Activated CD4-positive, CD25-positive, alpha-beta regulatory T cell treated with anti-CD3 and anti-CD28 coated beads, Interleukin-2, amount 50 U/mL, for 24 hours (primary cell): ENCODE results near the gene DNAH7.
"Not testable (repeated sequence)": the region's sequence is repeated elsewhere in the genome, so short reads cannot be mapped to it uniquely, and the experiment has no call there.

Experiments
- ATAC-seq, 2 donors: fragments of 150-1000 bp; cut with Tn5 transposase; one replicate each; pipeline ENCODE4 v1.10.0; 2021; ENCODE audit warnings: mild to moderate bottlenecking in 1 of 2, moderate library complexity in 1 of 2

The DNAH7 gene

DNA sequence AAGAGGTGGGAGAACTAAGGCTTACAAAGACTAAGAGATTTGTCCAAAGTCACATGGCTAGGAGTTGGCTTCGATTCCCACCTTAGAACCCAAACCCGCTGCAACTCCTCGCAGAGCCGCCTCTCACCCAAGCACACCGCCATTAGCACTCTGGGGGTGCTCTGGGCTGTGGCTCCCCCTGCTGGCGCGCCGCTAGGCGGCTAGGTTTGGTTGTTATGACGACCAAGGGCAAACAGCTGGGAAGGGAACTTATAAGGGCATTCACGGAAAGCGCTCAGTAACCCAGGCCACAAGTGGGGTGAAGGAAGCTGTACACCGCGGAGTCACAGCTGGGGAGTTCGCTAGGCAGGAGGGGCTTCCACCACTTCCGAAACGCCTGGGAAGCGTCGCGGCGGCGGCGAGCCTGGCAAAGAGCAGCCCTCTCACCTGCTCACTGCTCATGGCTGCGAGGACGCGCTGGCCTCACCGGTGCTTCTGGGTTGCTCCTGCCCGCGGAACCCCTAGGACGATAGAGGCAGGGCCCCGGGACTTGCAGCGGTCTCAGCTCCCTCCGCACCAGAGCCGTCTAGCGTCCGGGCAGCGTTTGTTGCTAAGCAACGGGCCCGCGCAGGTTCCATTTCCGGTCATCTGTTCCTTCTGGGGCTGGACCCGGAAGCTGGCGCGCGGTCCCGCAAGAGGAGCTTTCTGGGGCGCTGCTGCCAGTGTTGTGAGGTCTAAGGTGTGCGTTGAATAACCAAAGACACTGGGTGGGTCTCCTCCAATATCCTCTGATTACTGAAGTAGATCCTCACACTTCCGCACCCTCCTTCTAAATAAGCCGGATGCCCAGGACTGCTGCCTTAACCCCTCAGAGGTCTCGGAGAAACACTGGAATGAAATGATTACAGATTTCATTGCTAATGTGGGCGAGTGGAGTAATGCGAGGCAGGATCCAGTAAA, at the start of gene DNAH7:
Gene DNAH7 (minus strand): TSS at position 567 of the 939 bp plus-strand sequence. CDS start 126 bp downstream, at position 441.
- peak; percentile 97 for ATAC-seq

DNA sequence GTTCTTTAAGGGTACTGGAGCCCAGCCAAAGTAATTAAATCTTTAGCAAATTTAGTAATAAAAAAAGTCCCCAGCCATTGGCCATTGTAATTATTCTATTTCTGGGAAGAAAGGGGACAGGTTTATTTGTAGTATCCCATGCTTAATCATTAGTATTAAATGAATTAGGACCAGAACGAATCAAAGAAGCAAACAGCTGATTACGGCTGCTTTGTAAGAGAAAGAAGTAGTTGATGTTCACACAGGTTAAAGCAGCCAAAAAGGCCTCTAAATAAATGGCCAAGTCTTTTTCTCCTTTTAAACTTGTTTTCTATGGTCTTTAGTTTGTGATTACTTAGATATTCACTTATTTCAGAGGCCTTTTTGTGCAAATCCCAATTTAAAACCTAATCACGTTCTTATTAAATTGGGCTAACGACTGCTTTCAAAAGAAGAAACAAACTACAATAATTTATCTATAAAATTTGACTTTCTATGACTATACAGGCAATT, 48.6 kb upstream of the DNAH7 start:
- no peak for ATAC-seq

DNA sequence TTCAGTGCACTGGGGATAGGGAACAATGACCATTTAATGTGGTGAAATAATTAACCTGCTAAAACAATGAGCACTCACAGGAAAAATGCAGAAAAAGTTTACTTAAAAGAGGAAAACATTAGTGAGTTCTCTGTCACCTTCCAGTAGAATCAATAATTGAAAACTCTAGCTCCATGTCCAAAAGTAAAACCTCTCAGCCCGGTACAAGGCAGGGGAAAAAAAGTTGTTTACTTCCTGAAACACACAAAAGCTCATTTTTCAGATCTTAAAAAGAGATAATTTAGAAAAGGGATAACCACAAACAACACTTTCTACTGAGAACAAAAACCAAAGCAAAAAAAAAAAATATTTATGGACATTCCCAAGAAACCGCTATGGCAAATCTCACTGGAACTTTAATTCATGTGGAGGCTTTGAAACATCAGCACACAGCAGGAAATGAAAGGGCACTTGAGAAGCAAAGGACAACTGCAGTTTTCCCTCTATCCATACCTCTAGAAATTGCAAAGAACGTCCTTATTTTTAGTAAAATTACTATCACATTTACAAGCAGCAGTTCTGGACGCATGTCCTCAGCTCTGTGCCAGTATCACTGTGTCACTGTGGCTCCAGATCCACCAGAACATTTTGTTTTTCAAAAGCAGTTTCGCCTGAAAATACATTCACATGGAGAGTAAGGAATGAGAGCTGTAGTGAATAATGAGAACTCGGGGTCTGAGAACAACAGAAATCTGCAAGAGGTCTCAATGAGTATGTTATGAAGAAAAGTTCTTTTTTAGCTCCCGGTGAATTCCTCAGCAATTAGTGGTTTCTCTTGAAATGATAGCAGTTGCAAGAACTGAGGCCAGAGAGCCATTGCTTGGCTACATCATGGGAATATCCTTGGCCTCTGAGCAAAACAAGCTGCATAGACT, 44.7 kb upstream of the DNAH7 start:
- ATAC-seq = no peak

DNA sequence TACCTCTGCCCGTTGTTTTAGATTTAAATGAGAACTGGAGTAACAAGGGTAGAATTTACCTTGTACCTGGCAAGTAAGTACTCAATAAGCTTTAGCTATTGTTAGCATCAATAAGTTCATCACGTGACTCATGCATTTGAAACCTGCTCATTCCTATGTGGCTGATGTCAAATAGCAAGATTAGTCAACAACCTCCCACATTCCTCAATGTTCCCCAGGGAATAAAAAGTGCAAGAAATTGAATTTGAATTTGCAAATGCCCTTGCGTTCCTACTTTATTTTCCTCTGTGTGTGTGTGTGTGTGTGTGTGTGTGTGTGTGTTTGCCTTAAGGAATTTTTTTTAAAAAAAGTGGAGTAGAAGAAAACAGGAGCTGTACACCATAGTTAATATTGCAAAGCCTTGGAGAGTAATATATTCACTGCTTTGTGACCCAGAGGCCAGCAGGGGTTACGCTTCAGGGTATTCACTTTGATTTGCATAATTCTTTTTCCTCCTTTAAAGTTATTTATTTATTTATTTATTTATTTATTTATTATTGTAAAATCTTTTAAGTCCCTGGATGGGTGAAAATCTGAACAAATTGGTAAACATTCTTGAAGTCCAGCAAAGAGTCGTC, 43.9 kb upstream of the DNAH7 start:
- ATAC-seq = no peak

DNA sequence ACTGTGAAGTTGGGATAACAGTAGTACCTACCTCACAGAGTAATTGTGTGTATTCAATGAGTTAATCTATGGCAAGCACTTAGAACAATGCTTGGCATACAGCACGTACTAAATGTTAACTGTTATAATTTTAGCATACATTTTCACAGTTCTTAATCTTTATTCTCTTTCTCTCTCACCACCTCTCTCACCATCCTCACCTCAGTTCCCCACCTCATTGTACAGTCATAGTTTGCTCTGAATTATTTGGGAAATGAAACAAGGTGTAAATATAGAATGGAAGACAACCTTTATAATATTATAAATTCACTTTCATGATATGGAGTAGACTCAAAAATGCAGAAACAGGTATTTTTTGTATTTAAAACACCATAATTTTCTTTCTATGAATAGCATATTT, 40.0 kb upstream of the DNAH7 start:
- ATAC-seq = no peak

DNA sequence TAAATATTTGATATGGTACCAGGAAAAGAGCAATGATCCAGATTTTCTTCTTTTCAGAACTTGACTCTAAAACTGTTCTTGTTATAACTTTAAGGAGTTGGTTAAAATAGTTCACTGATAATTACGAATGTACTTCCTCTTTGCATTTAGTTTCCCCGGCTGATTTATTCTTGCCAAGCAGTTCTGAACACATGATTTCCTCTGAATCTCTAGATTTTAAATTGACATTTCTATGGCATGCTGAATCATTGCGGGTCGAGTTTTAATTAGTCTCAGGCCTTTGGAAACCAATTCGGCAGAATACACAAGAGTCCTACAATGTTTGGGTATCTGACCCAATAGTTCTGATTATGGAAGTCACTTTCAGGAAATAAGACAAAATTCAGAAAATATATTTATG, 37.3 kb upstream of the DNAH7 start:
- no peak for ATAC-seq

DNA sequence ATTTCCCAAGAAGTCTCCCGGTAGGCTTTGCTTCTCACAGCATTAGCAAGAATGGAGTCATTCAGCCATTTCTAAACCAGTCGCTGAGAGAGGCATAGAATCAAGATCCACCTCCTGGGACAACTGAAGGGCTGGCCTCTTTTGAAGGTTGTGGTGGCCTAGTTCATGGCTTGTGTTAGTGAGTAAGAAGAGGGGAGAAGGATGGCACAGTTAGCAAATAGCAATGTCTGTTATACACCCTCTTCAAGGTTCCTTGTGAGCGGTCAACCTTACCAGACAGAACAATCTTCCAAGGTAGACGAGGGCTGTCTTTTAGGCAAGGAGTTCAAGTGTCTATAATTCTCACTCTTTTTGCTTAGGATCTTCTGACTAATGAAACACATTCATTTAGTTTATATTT, 35.4 kb upstream of the DNAH7 start:
- no peak for ATAC-seq

DNA sequence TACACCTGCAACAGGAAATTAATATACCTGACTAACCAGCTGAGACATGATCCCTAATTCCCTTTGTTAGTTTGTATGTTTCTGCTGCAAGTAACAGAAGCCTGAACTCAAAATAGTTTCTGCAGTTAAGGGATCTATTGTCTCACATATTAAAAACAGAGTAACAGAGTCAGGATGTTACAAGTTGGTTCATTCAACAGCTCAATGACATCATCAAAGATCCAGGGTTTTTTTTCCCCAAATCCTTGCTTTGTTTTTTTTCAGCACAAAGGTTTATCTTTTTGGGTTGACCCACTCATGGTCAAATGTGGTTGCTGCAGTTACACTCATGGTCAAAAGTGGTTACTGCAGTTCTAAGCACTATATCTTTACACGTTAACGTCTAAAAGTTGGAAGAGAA, 35.0 kb upstream of the DNAH7 start:
- no peak for ATAC-seq

DNA sequence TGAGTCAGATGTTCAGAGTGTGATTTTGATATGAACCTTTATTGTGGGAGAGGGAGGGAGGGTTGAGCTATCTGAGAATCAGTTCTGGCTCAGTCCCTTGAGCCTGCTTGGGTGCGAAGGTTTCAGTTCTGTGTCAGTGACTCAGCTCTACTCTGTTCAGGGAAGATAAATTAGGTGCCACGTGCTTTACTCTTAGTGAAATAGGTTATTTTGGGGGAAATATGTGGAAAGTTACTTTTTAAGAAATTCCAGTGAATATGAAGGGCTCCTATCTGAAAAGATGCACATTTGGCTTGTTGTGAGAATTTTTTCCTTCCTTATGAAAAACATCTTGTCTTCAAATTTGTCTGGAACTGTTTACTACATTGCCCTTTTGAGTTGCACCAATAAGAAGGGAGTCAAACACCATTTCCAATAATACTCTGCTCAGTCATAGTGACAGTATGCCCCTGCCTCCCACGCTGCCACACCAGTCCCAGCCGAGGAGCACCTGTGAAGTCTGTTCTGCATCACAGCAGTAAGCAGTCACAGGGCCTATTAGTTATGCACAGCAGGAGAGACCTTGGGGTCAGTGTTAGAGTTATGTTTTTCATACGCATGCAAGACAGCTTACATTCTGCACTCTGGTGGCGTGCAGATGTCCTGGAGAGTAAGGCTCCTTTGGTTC, 32.8 kb upstream of the DNAH7 start:
- peak; percentile 91 to 96 for ATAC-seq

DNA sequence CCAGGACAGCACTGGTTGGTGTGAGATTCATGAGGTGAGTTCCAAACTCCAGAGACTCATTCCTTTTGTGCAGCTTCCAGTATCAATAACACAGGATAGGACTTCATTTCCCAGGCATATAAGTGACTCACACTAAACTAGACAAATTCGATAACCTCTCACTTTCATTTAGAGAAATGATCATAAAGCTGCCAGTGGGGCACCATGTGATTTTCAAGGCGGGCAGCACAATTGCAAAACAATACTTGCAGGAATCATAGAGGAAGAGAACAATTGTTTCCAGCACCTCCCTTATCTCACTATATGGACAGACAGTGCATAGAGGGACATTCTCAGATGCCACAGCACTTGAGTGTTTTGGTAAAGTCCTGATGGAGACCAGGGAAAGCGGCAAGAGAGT, 31.3 kb upstream of the DNAH7 start:
- no peak for ATAC-seq

DNA sequence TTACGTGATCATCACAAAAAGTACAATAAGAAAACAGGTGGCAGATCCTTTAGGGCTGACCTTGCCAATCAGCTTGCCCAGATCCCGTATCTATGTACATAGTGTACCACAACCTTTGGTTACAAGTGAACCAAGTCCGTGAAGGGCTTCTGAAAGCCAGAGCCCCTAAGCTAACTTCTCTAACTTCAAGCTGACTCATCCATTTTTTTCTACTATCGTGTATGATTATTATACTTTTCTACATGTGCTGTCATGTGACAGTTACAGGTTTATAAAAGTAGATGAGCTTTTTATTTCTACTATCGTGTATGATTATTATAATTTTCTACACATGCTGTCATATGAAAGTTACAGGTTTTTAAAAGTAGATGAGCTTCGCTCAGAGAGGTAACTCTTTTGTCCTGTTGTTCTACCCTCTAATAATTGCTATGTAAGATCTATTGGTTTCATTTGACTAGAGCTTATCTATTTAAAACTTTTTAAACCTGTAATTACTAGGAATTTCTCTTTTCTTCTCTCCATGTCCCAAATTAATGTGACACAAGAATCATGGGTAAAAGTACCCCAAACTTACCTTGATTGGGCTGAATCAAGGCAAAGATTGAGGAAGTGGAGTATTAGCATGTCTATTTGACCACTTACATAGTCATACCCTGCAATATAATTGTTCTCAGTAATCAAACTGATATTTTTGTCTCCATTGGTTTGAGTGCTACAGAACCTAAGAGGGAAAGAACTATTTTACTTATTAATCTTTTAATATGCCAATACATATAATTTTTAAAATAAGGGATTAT, 29.4 kb upstream of the DNAH7 start:
- ATAC-seq = no peak

DNA sequence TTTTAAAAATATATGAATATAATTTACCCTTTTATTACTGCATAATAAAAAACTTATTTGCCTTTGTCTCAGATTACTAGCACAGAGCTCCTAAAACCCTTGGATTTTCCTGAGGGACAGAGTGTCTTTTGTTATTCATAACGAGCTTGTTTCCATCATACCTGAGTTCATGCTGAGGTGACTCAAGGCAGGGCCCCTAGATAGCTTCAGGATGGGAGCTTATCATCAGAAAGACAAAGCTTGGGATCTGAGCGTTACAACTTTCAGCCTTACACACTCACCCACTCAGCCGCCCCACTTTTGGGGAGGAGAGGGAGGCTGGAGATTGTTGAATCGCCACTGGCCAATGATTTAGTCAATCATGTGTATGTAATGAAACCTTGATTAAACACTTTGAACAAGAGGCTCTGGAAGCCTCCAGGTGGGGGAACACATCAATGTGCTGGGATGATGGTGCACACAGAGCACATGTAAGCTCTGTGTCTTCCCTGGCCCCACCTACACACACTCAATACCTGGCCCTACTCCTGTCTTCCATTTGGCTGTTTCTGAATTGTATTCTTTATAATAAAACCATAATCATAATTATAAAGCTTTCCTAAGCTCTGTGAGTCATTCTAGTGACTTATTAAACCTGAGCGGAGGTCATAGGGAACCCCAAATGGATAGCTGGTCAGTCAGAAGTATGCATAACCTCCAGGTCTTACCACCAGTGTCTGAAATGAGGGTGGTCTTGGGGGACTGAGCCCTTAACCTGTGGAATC, 28.5 kb upstream of the DNAH7 start:
- ATAC-seq = no peak

DNA sequence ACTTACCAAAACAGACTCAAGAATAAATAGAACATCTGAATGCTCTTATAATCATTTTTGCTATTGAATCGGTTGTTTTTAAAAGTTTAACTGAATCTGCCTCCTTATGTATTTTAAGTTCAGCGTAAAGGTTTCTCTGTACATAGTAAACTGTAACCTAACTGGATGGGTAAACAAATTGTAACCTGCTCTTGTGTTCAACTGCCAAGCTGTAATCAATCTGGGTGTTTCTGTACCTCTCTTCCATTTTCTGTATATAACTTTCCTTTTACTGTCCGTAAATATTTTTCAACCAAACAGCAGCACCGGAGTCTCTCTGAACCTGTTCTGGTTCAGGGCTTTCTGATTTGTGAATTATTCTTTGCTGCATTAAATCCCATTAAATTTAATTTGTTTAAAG, 27.6 kb upstream of the DNAH7 start:
- no peak for ATAC-seq

DNA sequence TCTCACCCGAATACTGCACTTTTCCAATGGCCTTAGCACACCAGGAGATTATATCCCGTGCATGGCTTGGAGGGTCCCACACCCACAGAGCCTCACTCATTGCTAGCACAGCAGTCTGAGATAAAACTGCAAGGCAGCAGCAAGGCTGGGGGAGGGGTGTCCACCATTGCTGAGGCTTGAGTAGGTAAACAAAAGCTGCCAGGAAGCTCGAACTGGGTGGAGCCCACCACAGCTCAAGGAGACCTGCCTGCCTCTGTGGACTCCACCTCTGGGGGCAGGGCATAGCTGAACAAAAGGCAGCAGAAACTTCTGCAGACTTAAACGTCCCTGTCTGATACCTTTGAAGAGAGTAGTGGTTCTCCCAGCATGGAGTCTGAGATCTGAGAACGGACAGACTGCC, 20.8 kb upstream of the DNAH7 start:
- ATAC-seq = not testable (repeated sequence)

DNA sequence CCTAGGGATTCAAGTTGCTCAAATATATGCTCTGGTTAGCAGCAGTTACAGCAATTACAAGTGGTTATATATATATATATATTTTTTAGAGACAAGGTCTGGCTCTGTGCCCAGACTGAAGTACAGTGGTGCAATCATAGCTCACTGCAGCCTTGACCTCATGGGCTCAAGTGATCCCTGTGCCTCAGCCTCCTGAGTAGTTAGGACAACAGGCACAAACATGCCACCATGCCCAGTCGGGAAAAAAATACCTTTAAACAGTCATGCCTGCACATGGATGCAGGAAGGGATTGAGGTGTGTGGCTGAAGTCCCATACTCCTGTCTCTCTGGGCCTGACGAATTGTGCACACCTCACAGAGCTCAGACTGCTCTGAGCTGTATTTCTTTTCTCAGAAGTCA, 19.6 kb upstream of the DNAH7 start:
- no peak for ATAC-seq

DNA sequence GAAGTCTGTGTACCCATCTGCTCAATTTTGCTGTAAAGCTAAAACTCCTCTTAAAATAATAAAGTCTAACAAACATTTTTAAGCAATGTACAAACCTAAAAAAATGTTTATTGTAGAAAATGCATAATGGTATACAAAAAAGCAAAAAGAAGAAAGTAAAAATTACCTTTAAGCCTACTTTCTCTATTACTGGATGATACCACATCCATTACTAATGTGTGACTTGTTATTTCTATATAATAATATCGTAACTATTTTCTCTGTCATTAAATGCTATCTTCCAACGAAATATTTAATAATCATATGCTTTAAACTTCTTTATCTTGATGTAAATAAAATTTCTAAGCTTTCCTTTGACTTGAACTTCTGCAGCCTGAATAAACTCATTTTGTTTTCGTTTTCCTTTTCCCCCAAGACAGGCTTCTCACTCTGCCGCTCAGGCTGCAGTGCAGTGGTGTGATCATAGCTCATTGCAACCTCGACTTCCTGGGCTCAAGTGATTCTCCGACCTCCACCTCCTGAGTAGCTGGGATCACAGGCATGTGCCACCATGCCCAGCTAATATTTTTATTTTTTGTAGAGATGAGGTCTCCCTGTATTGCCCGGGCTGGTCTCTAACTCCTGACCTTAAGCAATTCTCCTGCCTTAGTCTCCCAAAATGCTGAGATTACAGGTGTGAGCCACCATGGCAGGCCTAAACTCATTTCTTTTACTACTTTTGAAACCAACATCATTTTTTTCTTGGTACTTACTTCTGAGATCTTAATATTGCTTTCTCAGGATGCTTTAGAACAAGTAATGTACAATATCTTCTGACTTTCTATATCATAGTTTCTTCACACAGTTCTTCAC, 18.1 kb upstream of the DNAH7 start:
- ATAC-seq = no peak

DNA sequence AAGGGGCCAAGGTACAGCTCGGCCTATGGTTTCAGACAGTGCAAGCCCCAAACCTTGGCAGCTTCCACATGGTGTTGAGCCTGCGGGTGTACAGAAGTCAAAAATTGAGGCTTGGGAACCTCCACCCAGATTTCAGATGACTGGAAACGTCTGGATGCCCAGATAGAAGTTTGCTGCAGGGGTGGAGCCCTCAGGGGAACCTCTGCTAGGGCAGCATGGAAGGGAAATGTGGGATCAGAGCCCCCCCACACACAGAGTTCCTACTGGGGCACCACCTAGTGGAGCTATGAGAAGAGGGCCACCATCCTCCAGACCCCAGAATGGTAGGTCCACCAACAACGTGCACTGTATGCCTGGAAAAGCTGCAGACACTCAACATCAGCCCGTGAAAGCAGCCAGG, 15.0 kb upstream of the DNAH7 start:
- ATAC-seq = no peak

DNA sequence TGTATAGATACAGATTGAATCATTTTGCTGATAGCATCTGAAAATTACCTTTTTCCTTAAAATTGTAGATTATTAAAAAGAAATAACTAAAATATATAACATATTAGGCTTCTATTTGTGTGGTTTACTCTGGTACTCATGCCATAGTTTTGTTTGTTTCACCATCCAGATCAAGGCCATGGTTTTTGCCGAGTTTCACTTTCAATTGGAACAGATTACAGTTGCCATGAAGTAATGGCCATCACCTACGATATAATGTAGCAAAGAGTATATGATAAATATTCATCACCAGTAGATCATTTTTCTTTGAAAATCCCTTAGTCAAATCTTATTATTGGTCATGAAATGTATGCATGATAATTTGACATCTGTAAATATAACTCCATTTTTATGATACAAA, 11.9 kb upstream of the DNAH7 start:
- peak; percentile 44 to 78 for ATAC-seq

DNA sequence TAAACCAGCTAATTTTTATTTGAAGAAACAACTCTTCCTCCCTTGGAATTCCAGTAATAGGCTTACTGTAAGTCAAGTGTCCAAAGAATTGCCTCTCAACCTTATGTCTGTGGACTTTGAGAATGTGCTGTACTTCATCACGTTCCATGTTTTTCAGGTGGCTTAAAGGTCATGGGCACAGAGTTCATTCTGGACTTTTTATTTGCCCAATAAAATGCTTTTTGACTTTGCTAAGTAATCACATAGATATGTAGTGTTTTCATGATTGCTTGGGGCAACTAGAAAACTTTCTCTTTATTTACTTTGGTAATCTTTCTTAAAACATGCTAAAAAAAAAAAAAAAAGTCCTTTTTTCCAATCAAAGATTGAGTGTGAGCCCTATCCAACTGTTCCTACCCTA, 10.4 kb upstream of the DNAH7 start:
- no peak for ATAC-seq

DNA sequence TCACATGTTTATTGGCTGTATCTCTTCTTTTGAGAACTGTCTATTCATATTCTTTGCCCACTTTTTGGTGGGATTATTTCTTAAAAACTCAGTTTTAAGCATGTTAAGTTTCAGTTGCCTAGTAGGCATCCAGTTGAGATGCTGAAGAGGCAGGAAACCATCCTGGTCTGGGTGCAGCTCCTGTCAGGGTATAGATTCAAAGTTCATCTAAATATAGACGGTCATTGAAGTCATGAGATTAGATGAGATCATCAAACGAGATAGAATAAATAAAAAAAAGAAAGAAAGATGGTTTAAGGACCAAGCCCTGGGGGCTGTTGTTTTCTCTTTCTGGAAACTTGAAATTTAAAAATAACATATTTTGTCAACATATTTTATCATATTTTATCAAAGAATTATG, 9.2 kb upstream of the DNAH7 start:
- ATAC-seq = no peak
